PFSK-1 (cell line): Measurements from ENCODE around the gene THSD7B.

Source experiments
- POLR2AphosphoS5 ChIP-seq: IDR thresholded peaks from 2 replicates; pipeline ENCODE4 v1.6.1; 2012; ENCODE audit warnings: low read depth, mild to moderate bottlenecking, control low read depth, low read length, moderate library complexity
- TAF1 ChIP-seq: IDR thresholded peaks from 2 replicates; pipeline ENCODE4 v1.6.1; 2012; ENCODE audit warnings: low read length, control low read depth, borderline replicate concordance; ENCODE audit not compliant: insufficient read depth

GRCh38 chr2:137437386-137437785 lies 672.0 kb downstream of the THSD7B start:
- TF ChIP-seq POLR2AphosphoS5 (no peak), TAF1 (no peak)
